ENCODE results near the gene SH3TC1.
A peak's percentile ranks its signal among the peaks of the same experiment; 100 is the strongest.

SH3TC1 gene

DNA sequence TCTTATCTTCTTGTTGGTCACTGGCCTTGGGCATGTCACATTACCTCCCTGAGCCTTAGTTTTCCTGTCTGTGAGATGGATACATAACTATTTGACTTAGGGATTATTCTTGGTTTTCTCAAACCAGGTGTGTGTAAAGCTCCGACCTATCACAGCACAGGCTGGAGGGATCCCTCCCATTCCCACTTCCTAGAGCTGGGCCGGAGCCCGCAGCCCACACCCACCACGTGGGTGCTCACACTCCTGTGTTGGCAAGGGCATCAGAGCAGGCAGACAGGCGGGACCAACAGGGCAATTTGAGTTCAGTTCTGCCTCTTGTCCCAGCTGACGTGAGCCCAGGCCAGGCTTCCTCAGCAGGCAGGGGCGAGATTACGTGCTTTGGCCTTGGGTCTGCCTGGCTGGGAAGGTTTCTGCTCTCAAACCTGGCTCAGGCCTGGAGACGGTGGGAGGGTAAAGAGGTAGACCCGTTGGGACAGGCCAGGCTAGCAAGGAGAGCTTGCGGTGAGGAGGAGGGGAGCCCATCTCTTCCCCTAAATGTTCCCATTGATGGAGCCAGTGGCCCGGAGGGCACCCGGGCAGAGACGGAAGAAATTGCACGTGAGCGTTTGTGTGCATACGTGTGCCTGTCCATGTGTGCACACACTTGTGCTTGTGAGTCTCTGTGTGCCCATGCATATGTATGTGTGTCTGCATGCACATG lies 734 bp upstream of the SH3TC1 start:
- no peak for DNase-seq (ENCODE audit: low read depth)
- TF ChIP-seq POLR2A (IDR thresholded peaks at IDR 0.05; ENCODE audit: extremely low read depth, insufficient read length) (no peak), MYC (IDR thresholded peaks at IDR 0.05; ENCODE audit: low read depth, low read length) (no peak)
- TF ChIP-seq, protein P1, sequence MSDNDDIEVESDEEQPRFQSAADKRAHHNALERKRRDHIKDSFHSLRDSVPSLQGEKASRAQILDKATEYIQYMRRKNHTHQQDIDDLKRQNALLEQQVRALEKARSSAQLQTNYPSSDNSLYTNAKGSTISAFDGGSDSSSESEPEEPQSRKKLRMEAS (IDR thresholded peaks at IDR 0.05; ENCODE audit: low read depth, low read length) = no peak
- TF ChIP-seq, protein P2, sequence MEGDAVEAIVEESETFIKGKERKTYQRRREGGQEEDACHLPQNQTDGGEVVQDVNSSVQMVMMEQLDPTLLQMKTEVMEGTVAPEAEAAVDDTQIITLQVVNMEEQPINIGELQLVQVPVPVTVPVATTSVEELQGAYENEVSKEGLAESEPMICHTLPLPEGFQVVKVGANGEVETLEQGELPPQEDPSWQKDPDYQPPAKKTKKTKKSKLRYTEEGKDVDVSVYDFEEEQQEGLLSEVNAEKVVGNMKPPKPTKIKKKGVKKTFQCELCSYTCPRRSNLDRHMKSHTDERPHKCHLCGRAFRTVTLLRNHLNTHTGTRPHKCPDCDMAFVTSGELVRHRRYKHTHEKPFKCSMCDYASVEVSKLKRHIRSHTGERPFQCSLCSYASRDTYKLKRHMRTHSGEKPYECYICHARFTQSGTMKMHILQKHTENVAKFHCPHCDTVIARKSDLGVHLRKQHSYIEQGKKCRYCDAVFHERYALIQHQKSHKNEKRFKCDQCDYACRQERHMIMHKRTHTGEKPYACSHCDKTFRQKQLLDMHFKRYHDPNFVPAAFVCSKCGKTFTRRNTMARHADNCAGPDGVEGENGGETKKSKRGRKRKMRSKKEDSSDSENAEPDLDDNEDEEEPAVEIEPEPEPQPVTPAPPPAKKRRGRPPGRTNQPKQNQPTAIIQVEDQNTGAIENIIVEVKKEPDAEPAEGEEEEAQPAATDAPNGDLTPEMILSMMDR (IDR thresholded peaks at IDR 0.05; ENCODE audit: low read depth, low read length) = no peak
- H3K4me3 ChIP-seq (ENCODE audit: low read depth, low read length) = no peak overlapping the region

DNA sequence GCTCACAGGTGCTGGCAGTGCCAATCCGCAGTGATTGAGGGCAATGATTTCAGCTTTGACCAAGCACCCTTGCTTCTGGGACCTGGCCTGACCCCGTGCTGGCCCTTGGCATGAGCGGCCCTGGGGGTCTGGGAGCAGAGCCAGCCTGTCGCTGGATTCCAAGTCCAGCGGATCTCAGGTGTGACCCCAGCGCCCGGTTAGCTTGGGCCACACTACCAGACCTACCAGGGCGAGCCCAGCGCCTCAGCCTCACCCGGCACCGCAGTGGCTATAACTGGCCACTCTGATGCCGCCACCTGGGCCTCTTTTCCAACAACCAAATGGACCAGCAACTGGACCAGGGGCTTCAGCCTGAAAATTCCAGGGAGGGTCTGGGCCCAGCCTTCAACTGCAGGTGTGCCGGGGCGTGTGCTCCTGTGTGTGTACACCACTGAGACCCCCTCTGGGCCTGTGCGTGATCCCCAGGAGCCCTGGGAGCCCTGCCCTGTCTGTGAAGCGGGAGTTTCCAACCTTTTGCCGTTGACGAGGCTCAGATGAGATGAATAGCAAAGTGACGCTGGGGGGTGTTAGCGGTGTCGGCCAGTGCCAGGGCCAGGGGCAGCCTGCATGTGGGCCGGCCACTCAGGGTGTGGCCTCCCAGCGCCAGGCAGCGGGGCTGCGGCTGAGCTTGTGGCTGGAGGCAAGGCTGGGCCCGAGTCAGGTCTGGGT lies 658 bp downstream of the SH3TC1 start:
- no peak for DNase-seq (ENCODE audit: low read depth)
- TF ChIP-seq MYC (IDR thresholded peaks at IDR 0.05; ENCODE audit: low read depth, low read length) (no peak), POLR2A (IDR thresholded peaks at IDR 0.05; ENCODE audit: extremely low read depth, insufficient read length) (no peak)
- TF ChIP-seq, protein P2 (IDR thresholded peaks at IDR 0.05; ENCODE audit: low read depth, low read length) = no peak
- TF ChIP-seq, protein P1 (IDR thresholded peaks at IDR 0.05; ENCODE audit: low read depth, low read length) = no peak
- H3K4me3 ChIP-seq (ENCODE audit: low read depth, low read length) = peak overlapping the region; percentile 38

DNA sequence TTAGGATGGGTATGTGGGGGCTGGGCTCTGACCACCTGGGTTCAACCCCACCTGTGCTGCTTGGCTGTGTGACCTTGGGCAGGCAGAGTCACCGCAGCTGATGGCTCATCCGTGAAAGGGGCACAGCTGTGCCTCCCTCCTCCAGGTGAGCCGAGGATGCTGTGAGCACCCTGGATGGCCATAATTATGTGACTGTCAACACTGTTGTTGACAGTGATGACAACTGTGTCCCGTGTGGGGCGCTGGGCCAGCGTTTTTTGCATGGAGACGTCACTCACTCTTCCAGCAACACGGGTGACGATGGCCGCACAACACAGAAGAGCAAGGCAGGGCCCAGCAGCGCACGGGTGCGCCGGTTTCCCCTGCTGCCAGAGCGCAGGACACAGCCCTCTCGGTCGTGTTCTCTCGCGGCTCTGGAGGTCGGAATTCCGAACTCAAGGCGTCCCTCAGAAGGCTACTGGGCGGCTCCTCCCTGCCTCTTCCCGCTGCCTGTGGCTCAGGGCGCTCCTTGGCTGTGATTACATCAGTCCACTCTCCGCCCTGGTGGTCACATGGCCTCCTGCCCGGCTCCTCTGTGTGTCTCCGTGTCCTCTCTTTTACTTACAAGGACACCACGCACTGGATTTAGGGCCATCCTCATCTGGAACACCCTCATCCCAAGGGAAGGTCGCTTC lies 1.3 kb downstream of the SH3TC1 start:
- no peak for DNase-seq (ENCODE audit: low read depth)
- TF ChIP-seq, protein P1 (IDR thresholded peaks at IDR 0.05; ENCODE audit: low read depth, low read length) = no peak
- TF ChIP-seq, protein P2 (IDR thresholded peaks at IDR 0.05; ENCODE audit: low read depth, low read length) = no peak
- TF ChIP-seq MYC (IDR thresholded peaks at IDR 0.05; ENCODE audit: low read depth, low read length) (no peak), POLR2A (IDR thresholded peaks at IDR 0.05; ENCODE audit: extremely low read depth, insufficient read length) (no peak)
- H3K4me3 ChIP-seq (ENCODE audit: low read depth, low read length) = no peak overlapping the region

DNA sequence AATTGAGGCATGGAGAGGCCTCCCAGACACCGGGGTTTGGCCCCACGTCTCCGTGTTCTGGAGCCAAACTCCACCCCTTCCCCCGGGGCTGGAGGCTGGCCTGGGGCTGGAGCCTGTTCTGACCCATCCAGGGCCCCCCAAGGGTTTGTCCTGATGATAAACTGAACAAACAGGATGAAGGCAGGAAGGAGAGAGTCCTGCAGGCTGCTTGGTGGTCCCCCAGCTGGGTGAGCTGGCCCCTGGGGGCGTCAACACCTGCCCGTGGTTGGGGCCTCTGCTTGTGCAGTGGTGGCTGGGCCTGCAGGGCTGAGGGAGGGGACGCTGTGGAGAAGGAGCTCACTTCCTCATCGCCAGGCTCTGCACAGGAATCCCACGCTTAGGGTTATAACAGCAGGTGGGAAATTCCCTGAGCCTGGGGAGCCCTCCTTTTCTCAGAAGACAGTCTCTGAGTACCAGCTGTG lies 2.3 kb downstream of the SH3TC1 start:
- DNase-seq (ENCODE audit: low read depth) = peak; percentile 85
- TF ChIP-seq, protein P2 (IDR thresholded peaks at IDR 0.05; ENCODE audit: low read depth, low read length) = no peak
- TF ChIP-seq, protein P1 (IDR thresholded peaks at IDR 0.05; ENCODE audit: low read depth, low read length) = peak; percentile 55; the same call in 1 of the 2 replicates
- no peak for TF ChIP-seq MYC (IDR thresholded peaks at IDR 0.05; ENCODE audit: low read depth, low read length)
- no peak overlapping the region for H3K4me3 ChIP-seq (ENCODE audit: low read depth, low read length)

DNA sequence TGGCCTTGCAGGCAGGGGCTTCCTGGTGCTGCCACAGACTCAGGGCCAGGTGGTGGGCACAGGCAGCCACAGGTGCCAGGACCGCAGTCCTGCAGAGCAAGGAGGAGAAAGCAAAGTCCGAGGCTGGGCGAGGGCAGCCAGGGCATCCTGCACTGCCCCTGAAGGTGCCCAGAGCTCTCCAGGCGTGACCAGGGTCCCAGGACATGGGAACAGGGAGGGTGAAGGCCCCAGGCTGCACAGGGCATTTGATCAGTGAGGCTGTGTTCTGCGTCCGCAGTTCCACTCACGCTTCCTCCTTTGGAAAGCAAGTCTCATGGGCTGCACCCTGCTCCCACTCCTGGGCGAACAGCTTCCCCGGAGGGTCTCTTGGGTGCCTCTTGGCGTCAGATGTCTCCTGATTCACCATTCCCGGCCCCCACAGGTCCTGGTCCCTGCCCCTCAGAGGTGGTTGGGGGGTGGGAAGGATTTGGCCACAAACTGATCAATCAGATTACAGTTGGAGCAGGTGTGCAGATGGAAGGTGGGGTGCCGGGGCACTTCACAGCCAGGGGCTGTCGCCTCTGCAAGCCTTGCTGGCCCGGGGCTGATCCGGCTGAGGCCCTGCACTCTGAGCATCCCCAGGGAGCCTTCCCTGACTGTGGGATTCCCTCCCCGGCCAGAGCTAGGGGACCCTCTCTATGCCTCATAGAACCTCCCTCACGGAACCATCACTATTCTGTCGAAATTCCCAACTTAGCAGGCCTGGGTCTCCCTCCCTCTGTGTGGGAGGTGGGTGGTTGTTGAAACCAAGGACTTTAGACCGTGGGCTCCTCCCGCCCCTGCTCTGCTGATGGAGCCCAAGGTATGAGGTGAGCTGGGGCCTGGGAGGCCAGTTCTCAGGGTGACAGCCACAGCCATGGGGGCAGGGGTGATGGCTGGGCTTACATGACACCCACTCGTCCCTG lies 3.3 kb downstream of the SH3TC1 start:
- no peak overlapping the region for H3K4me3 ChIP-seq (ENCODE audit: low read depth, low read length)
- TF ChIP-seq POLR2A (IDR thresholded peaks at IDR 0.05; ENCODE audit: extremely low read depth, insufficient read length) (no peak), MYC (IDR thresholded peaks at IDR 0.05; ENCODE audit: low read depth, low read length) (no peak)
- TF ChIP-seq, protein P2 (IDR thresholded peaks at IDR 0.05; ENCODE audit: low read depth, low read length) = no peak
- TF ChIP-seq, protein P1 (IDR thresholded peaks at IDR 0.05; ENCODE audit: low read depth, low read length) = no peak
- DNase-seq (ENCODE audit: low read depth) = no peak
